Prostate gland (tissue), 2 donors: Measurements from ENCODE around the gene LANCL2. TPM values are rescaled to one million over a fixed set of nuclear protein-coding genes. Genes with fewer than 3 reads are reported as not detected.

Experiments used
- DNase-seq: peaks from one replicate; pipeline ENCODE4 v3.0.0-alpha.2; 2019; ENCODE audit warnings: low spot score
- H3K27ac ChIP-seq, 2 donors: fragments of 200-600 bp; sonication (generic); 2 replicates each; pipeline ENCODE4 v1.5.1; 2017 to 2019
- H3K27me3 ChIP-seq: fragments of 200-600 bp; sonication (generic); replicated peaks from 2 replicates; pipeline ENCODE4 v1.5.1; 2019; ENCODE audit not compliant: insufficient read depth
- H3K36me3 ChIP-seq, 2 donors: fragments of 200-600 bp; sonication (generic); 1 replicate in 1 of 2; 2 replicates in 1 of 2; pipeline versions ENCODE4 v1.5.1 to v1.8.1; 2017 to 2019
- H3K4me1 ChIP-seq: fragments of 200-600 bp; sonication (generic); replicated peaks from 2 replicates; pipeline ENCODE4 v1.5.1; 2019
- H3K4me3 ChIP-seq, 2 donors: fragments of 200-600 bp; sonication (generic); 2 replicates each; pipeline ENCODE4 v1.5.1; 2017 to 2019
- H3K9me3 ChIP-seq: fragments of 200-600 bp; sonication (generic); 2 replicates; pipeline ENCODE4 v1.5.1; 2017
- CTCF ChIP-seq, 4 experiments: fragments of 200-600 bp in 2 of 4; fragments of 450-650 bp in 2 of 4; sonication (generic) in 2 of 4; IDR thresholded peaks; 1 replicate in 3 of 4; 2 replicates in 1 of 4; pipeline ENCODE4 v1.5.1; 2016 to 2019; ENCODE audit warnings: antibody characterized with exemption in 4 of 4, mild to moderate bottlenecking in 2 of 4, moderate library complexity in 2 of 4
- POLR2A ChIP-seq: fragments of 450-650 bp; IDR thresholded peaks from one replicate; pipeline ENCODE4 v1.6.1; 2016; ENCODE audit warnings: antibody characterized with exemption, mild to moderate bottlenecking
- POLR2AphosphoS5 ChIP-seq: sonication (generic); formaldehyde crosslinking; IDR thresholded peaks from one replicate; pipeline ENCODE4 v1.6.1; 2017; ENCODE audit warnings: antibody characterized with exemption
- WGBS: methylation state at CpG from one replicate; pipeline ENCODE4 v1.1.5; 2018; 5-methylcytosine and 5-hydroxymethylcytosine counted together
- intact Hi-C: fragments of 100-400 bp; cut with DNase I; formaldehyde crosslinking; loops from one replicate; pipeline ENCODE4 v1.14.2; 2022
- total RNA-seq, 2 donors: library from RNA; depleted of rRNA; stranded (reverse); fragments of >200 nt; gene quantifications; one replicate each; pipeline ENCODE4 v1.1.0, GENCODE V29; 2016

LANCL2 gene
- total RNA-seq, 2 donors from 2014 or later: 17.7 to 26.9 TPM

GRCh38 chr7:55472928-55473725 lies 108.0 kb downstream of the LANCL2 start:
- H3K27ac ChIP-seq: no peak overlapping the region
- no peak overlapping the region for H3K4me3 ChIP-seq
- DNase-seq: no peak
- H3K36me3 ChIP-seq: no peaks in the 10 kb centered on the region
- 90% methylated on average over 25 of the region's 25 CpGs for WGBS
- no peaks in the 10 kb centered on the region for H3K4me1 ChIP-seq
- H3K27me3 ChIP-seq: no peaks in the 10 kb centered on the region
- intact Hi-C loops: no loop called here
- H3K9me3 ChIP-seq: no peaks in the 10 kb centered on the region
- TF ChIP-seq POLR2AphosphoS5: no peak
- no peak for TF ChIP-seq POLR2A

DNA sequence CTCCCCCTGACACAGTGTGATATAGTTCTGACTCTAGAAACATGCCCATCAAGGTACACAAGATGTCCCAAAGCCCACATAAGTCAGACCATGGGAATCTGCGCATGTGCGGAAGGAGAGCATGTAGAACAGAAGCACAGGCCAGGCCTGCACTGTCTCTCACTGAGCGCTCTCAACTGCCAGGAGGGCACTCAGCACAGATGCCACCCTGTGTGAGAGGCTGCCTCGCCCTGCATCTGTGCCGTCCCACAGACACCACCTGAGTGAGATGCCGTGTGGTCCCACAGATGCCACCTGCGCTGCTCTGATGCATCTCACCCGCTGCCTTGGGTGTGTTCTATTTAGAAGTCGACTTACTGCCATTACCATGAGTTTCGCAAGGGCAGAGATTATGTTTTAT lies 108.8 kb downstream of the LANCL2 start:
- DNase-seq: no peak
- Histone ChIP-seq H3K9me3 (no peaks in the 10 kb centered on the region), H3K27ac (no peak overlapping the region), H3K27me3 (no peaks in the 10 kb centered on the region), H3K4me3 (no peak overlapping the region), H3K4me1 (no peaks in the 10 kb centered on the region), H3K36me3 (no peaks in the 10 kb centered on the region)
- intact Hi-C loops: no loop called here
- WGBS: 97% methylated on average over 10 of the region's 10 CpGs
- TF ChIP-seq POLR2A (no peak), POLR2AphosphoS5 (no peak), CTCF (IDR thresholded peaks at IDR 0.05) (no peak)

- no peak overlapping the region for H3K27ac ChIP-seq
- no peak for DNase-seq
- no peaks in the 10 kb centered on the region for H3K4me1 ChIP-seq
- H3K9me3 ChIP-seq: no peaks in the 10 kb centered on the region
- TF ChIP-seq POLR2A (no peak), POLR2AphosphoS5 (no peak), CTCF (IDR thresholded peaks at IDR 0.05) (no peak)
- no peaks in the 10 kb centered on the region for H3K27me3 ChIP-seq
- no peak overlapping the region for H3K4me3 ChIP-seq
- WGBS: 91% methylated on average over 22 of the region's 22 CpGs
- no peaks in the 10 kb centered on the region for H3K36me3 ChIP-seq
- intact Hi-C loops: no loop called here
These were observed 110.1 kb downstream of the LANCL2 start for GRCh38 chr7:55474944-55475854.

- TF ChIP-seq CTCF (IDR thresholded peaks at IDR 0.05): no peak
- Histone ChIP-seq H3K27me3 (no peaks in the 10 kb centered on the region), H3K9me3 (no peaks in the 10 kb centered on the region), H3K27ac (no peak overlapping the region), H3K36me3 (no peaks in the 10 kb centered on the region), H3K4me3 (no peak overlapping the region), H3K4me1 (no peaks in the 10 kb centered on the region)
- 80% methylated on average over 18 of the region's 19 CpGs for WGBS
- no peak for DNase-seq
- intact Hi-C loops: no loop called here
These were observed 111.0 kb downstream of the LANCL2 start for GRCh38 chr7:55475855-55476803.
